Stimulated activated CD8-positive, alpha-beta memory T cell treated with anti-CD3 and anti-CD28 coated beads, Interleukin-12 subunit alpha, Interleukin-12 subunit beta, amount 100 ng/mL, for 1 hour (primary cell): Measurements from ENCODE around the gene GLYAT.
A peak's percentile ranks its signal among the peaks of the same experiment; 100 is the strongest.

Experiments used
- DNase-seq: peaks from one replicate; pipeline ENCODE4 v3.0.0-alpha.2; 2020; ENCODE audit warnings: low read depth

GLYAT gene

DNA sequence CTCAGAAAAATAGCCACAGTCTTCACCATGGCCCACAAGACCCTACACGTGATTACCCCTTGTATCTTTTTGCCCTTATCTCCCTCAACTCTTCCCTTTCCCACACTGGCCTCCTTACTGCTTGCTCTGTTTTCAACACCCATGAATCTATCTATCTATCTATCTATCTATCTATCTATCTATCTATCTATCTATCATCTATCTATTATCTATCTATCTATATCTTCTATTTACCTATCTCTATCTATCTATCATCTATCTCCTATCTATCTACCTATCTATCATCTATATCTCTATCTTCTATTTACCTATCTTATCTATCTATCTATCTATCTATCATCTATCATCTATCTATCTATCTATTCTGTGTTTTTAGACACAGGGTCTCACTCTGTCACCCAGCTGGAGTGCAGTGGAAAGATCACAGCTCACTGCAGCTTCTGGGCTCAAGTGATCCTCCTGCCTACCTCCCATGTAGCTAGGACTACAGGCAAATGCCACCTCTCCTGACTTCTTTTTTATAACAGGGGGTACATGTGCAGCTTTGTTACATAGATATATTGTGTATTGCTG lies 55.1 kb downstream of the GLYAT start:
- DNase-seq, result no peak

DNA sequence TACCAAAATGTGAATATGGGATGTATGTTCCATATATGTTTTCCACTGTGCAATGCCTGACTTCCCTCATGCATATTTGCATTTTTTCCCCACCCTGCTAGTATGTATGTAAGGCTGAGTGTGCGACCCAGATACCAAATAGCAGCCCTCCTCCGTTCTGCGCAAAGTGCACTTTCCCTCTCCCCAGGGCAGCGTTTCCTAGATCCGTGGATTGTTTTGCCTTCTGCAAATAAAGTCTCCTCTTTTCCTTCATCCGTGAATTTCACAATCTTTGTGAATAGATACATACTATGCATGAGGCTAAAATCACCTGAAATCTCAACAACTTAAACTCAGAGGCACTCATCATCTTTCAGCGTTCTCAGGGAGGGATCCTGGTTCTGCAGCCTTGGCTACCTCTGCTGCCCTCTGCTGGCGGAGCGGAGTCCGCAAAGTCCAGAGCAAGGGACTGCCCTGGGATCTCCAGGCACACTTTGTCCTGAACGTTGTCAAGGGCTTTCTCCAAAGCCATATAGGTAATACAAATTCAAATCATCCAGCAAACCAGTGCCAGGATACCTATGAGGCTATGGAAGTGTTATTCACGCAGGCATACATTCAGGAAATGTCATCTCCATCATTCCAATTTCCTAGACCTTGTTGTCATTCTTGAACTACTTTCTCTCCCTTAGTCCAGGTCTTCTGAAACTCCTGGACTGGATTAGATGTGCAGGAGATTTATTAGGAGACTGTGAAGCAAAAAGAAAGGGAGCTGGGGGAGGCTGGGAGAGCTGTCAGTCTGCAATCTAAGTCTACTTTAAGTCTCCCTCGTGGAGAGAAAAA lies 56.2 kb downstream of the GLYAT start:
- peak; percentile 64 for DNase-seq

DNA sequence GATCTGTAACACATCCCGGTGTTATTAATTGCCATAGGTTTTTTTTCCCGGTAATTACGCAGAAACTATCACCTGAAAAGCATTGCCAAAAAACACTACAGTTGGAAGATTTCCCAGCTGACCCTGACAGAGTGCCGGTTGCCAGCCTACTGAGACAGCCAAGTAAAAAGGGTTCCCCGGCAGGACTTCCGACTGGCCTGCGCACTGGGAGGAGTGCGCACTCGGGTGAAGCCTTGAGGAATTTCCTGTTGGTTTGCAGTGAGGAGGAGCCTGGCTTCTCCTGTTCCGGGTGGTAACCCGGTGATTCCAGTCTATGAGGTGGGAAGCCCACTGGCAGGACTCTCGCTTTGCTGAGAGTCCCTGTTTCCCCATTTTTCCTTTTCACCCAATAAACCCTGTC lies 57.1 kb downstream of the GLYAT start:
- DNase-seq, result no peak

DNA sequence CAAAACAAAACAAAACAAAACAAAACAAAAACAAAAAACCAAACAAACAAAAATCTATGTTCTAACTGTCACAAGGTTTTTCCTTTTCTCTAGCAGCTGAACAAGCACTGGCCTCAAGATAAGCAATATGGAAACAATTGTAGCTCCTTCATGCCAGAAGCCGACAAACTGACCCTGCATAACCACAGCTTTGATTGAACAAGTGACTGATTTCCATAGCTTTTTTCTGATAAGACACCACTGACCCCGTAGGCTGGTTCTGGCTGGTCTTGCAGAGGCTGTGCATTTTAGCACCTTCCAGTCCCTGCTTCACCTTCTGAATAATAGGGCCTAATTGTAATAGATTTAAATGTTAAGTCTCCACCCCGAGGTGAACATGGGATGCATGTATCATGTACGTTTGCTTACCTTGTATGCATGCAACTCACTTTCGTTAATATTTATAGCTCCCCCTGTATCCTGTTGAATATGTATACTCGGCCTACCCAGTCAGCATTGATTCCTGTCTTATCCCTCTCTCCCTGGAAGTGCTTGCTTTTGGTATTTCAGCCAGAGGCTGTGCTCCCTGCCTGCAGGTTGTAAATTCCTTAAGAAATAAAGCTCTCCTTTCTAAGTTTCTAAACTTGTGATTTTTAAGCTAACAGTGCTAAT lies 59.6 kb downstream of the GLYAT start:
- no peak for DNase-seq

DNA sequence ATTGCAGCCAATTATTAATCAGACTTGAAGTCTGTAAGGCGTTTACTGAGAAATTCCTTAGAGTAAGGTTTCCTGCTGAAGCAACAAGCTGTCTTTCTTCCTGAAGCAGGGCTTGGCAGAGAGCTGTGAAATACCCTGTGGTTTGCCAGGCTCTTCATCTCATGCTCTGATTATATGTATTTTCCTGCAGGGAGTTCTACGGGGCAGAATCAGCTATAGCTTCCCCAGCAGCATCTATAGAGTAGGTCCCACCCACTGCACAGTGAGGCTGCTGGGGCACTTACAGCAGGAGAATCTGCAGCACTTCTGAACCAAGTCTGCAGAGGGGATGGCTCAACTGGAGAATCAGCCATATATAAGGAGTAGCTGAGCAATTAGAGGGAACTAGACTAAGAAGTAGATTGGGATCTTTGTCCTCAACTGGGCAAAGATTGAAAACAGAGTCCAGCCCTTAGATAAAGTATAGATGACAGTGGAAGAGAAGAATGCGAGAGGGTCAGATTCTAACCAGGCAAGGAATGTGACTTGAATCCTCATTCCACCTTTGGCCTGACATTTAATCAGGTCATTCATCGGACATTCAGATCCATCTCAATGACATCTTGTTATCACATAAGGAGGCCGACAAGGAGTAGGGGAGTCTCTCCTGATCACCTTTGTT lies 71.7 kb downstream of the GLYAT start:
- no peak for DNase-seq

DNA sequence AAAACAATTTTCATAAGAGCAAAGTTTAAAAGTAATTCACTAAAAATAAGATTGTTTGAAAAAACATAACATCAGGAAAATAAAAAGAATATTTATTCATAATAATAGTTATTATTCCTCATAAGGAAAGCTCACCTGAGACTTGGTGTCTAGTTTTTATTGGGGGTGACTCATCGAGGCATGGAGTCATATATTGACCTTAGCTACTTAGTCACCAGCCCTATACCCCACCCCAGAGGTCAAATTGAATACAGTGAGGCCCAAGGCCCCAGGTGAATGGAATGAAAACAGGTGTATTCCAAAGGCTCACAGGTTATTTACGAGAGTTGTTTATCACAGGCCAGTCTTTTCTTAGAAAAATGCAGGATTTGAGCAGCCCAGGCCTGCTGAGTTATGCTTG lies 72.3 kb downstream of the GLYAT start:
- DNase-seq, result no peak
